Panc1 (cell line): ENCODE results near the gene MBTPS1. TPM values are rescaled to one million over a fixed set of nuclear protein-coding genes. Genes with fewer than 3 reads are reported as not detected.
A peak's percentile ranks its signal among the peaks of the same experiment; 100 is the strongest.

Source experiments
- ATAC-seq: fragments of 200-7000 bp; cut with Tn5 transposase; 2 replicates; pipeline ENCODE4 v1.9.1; 2020; ENCODE audit warnings: mild to moderate bottlenecking, moderate library complexity
- BruUV-seq: library from RNA; stranded (reverse); fragments of 400-500 nt; replicated peaks from 2 replicates; lab custom pipeline; 2021; lab: Mats Ljungman, UMichigan
- CTCF ChIA-PET: fragments of 300-600 bp; sonication (Branson Sonifier 250); formaldehyde crosslinking; loops from one replicate; lab custom pipeline; 2022; ENCODE audit warnings: antibody characterized with exemption; lab: Charles Lee
- POLR2A ChIA-PET: fragments of 300-600 bp; sonication (Branson Sonifier 250); formaldehyde crosslinking; loops from one replicate; lab custom pipeline; 2022; ENCODE audit warnings: antibody characterized with exemption; lab: Charles Lee
- DNase-seq: peaks from one replicate; pipeline ENCODE4 v3.0.0-alpha.2; 2010; ENCODE audit warnings: low read depth, low spot score
- H3K27ac ChIP-seq: 2 replicates; pipeline ENCODE4 v1.5.1; 2011; ENCODE audit warnings: mild to moderate bottlenecking, low read length, inconsistent platforms
- H3K27me3 ChIP-seq: fragments of 200-500 bp; sonication (Bioruptor generic); 2 replicates; pipeline ENCODE4 v1.6.0; 2014; ENCODE audit warnings: low read length, inconsistent platforms; ENCODE audit not compliant: control insufficient read depth, insufficient read depth
- H3K36me3 ChIP-seq: fragments of 200-500 bp; sonication (Bioruptor generic); 2 replicates; pipeline ENCODE4 v1.5.1; 2014; ENCODE audit warnings: inconsistent platforms, mild to moderate bottlenecking, low read length, moderate library complexity; ENCODE audit not compliant: control insufficient read depth, insufficient read depth
- H3K4me1 ChIP-seq: 2 replicates; pipeline ENCODE4 v1.5.1; 2011; ENCODE audit warnings: inconsistent platforms, mild to moderate bottlenecking, low read length, moderate library complexity; ENCODE audit not compliant: control insufficient read depth, insufficient read depth
- H3K4me3 ChIP-seq, 2 experiments: 2 replicates each; pipeline ENCODE4 v1.5.1; 2011 to 2012; ENCODE audit warnings: low read depth in 2 of 2, low read length in 2 of 2, mild to moderate bottlenecking in 2 of 2, inconsistent platforms in 1 of 2, moderate library complexity in 1 of 2
- H3K9me3 ChIP-seq: fragments of 200-500 bp; sonication (Bioruptor generic); 2 replicates; pipeline ENCODE4 v1.5.1; 2014; ENCODE audit warnings: low read depth, mild to moderate bottlenecking, inconsistent platforms, low read length, moderate library complexity; ENCODE audit not compliant: control insufficient read depth, insufficient read depth
- POLR2AphosphoS5 ChIP-seq: IDR thresholded peaks from 2 replicates; pipeline ENCODE4 v1.6.1; 2012; ENCODE audit warnings: mild to moderate bottlenecking, low read depth, low read length, moderate library complexity
- SIN3A ChIP-seq: IDR thresholded peaks from 2 replicates; pipeline ENCODE4 v1.6.1; 2012; ENCODE audit warnings: low read depth, mild to moderate bottlenecking, low read length, moderate library complexity, borderline replicate concordance; ENCODE audit not compliant: insufficient read depth
- TCF7L2 ChIP-seq: IDR thresholded peaks from 2 replicates; pipeline ENCODE4 v1.6.1; 2011; ENCODE audit warnings: mild to moderate bottlenecking, low read depth, low read length, inconsistent platforms
- in situ Hi-C: cut with HindIII; loops from 2 replicates; pipeline ENCODE4 v1.10.0; 2016; ENCODE audit warnings: low sequenced_read_pairs, low pct_unique_long_range_greater_than_20kb
- intact Hi-C: fragments of 100-400 bp; cut with micrococcal nuclease; formaldehyde crosslinking; loops from one replicate; pipeline ENCODE4 v1.10.0; 2022; ENCODE audit not compliant: unreplicated experiment
- total RNA-seq: library from RNA; stranded (reverse); gene quantifications from one replicate; pipeline ENCODE4 v1.2.1, GENCODE V29; 2021; ENCODE audit not compliant: unreplicated experiment
- TF ChIP-seq, protein P1 (sequence below), 2 experiments: IDR thresholded peaks; 2 replicates each; pipeline ENCODE4 v1.6.1; 2011 to 2012; ENCODE audit warnings: low read depth in 2 of 2, control low read depth in 1 of 2, low read length in 1 of 2, mild to moderate bottlenecking in 1 of 2, moderate library complexity in 1 of 2; ENCODE audit not compliant: insufficient read depth in 1 of 2
- TF ChIP-seq, protein P2 (sequence below): fragments of 450-650 bp; IDR thresholded peaks from 2 replicates; pipeline ENCODE4 v1.5.1; 2017; ENCODE audit warnings: mild to moderate bottlenecking

MBTPS1 gene
- total RNA-seq, 1 experiment from 2014 or later = 66.8 TPM

DNA sequence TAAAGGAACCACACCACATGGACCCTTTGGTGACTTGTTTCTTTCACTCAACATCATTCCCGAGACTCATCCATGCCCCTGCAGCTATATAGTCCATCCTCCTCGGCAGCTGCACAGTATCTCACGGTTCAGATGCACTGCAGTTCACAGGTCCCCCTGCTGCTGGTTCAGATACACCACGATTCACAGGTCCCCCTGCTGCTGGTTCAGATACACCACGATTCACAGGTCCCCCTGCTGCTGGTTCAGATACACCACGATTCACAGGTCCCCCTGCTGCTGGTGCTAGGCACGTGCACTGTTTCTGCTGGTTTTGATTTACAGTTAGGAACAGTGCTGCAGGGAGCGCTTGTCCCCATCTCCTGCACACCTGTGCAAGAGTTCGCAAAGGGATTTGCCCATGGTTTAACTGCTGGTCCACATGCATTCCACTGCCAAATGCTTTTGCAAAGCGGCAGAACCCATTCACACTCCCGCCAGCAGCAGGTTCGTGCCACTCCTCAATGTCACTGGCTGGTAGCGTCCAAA lies 24.5 kb upstream of the MBTPS1 start:
- CTCF ChIA-PET = no interaction called here
- no TSS peak for BruUV-seq
- no peak for TF ChIP-seq TCF7L2
- TF ChIP-seq, protein P1, sequence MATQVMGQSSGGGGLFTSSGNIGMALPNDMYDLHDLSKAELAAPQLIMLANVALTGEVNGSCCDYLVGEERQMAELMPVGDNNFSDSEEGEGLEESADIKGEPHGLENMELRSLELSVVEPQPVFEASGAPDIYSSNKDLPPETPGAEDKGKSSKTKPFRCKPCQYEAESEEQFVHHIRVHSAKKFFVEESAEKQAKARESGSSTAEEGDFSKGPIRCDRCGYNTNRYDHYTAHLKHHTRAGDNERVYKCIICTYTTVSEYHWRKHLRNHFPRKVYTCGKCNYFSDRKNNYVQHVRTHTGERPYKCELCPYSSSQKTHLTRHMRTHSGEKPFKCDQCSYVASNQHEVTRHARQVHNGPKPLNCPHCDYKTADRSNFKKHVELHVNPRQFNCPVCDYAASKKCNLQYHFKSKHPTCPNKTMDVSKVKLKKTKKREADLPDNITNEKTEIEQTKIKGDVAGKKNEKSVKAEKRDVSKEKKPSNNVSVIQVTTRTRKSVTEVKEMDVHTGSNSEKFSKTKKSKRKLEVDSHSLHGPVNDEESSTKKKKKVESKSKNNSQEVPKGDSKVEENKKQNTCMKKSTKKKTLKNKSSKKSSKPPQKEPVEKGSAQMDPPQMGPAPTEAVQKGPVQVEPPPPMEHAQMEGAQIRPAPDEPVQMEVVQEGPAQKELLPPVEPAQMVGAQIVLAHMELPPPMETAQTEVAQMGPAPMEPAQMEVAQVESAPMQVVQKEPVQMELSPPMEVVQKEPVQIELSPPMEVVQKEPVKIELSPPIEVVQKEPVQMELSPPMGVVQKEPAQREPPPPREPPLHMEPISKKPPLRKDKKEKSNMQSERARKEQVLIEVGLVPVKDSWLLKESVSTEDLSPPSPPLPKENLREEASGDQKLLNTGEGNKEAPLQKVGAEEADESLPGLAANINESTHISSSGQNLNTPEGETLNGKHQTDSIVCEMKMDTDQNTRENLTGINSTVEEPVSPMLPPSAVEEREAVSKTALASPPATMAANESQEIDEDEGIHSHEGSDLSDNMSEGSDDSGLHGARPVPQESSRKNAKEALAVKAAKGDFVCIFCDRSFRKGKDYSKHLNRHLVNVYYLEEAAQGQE (IDR thresholded peaks at IDR 0.05; ENCODE audit: insufficient read depth in 1 of 2, low read depth in 2 of 2, low read length in 1 of 2) = no peak
- no peak for TF ChIP-seq POLR2AphosphoS5
- TF ChIP-seq, protein P2, sequence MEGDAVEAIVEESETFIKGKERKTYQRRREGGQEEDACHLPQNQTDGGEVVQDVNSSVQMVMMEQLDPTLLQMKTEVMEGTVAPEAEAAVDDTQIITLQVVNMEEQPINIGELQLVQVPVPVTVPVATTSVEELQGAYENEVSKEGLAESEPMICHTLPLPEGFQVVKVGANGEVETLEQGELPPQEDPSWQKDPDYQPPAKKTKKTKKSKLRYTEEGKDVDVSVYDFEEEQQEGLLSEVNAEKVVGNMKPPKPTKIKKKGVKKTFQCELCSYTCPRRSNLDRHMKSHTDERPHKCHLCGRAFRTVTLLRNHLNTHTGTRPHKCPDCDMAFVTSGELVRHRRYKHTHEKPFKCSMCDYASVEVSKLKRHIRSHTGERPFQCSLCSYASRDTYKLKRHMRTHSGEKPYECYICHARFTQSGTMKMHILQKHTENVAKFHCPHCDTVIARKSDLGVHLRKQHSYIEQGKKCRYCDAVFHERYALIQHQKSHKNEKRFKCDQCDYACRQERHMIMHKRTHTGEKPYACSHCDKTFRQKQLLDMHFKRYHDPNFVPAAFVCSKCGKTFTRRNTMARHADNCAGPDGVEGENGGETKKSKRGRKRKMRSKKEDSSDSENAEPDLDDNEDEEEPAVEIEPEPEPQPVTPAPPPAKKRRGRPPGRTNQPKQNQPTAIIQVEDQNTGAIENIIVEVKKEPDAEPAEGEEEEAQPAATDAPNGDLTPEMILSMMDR = peak; percentile 14
- Histone ChIP-seq H3K4me1 (no peaks in the 10 kb centered on the region; the same call in 1 of the 2 replicates), H3K9me3 (no peaks in the 10 kb centered on the region), H3K27me3 (no peaks in the 10 kb centered on the region), H3K36me3 (peaks cover 5% of the 10 kb centered on the region; the same call in 1 of the 2 replicates), H3K27ac (no peak overlapping the region), H3K4me3 (no peak overlapping the region)
- in situ Hi-C loops (no loop called here), intact Hi-C loops (no loop called here)
- POLR2A ChIA-PET = no interaction called here
- no peak for DNase-seq
- no peak for ATAC-seq

DNA sequence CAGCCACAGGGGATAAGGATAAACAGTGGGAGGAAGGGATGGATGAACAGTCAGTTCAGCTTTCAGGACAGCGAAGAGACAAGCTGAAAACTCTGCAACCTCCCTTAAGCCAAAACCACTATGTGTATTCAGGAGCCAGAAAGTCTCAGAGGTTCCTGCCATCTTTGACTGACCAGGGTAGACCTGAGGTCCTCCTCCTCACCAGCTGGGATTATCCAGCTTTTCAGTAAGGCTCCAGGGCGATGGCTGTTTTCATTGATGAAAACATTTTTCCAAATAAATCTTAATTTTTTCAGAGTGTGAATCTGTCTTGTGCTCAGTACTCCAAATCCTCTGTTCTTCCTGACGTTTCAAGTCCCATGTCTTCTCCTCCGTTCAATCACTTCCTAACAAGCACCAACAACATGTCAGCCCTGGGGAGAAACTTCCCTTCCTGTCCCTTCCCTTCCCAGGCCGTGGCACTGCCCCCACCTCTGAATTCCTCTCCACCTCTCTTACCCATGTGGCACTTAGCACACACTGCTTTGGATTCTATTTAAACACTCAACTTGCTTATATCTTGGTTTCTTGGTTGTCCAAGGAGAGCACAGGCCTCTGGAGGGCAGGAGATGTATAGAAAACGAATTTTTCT lies 23.0 kb upstream of the MBTPS1 start:
- H3K9me3 ChIP-seq = no peaks in the 10 kb centered on the region
- no peaks in the 10 kb centered on the region; the same call in 1 of the 2 replicates for H3K4me1 ChIP-seq
- TF ChIP-seq SIN3A = no peak
- no peak for TF ChIP-seq TCF7L2
- TF ChIP-seq POLR2AphosphoS5 = no peak
- intact Hi-C loops (no loop called here), in situ Hi-C loops (no loop called here)
- H3K4me3 ChIP-seq = no peak overlapping the region
- H3K36me3 ChIP-seq = peaks cover 5% of the 10 kb centered on the region; the same call in 1 of the 2 replicates
- DNase-seq (no peak), ATAC-seq (no peak)
- POLR2A ChIA-PET = no interaction called here
- H3K27ac ChIP-seq = no peak overlapping the region
- no peaks in the 10 kb centered on the region for H3K27me3 ChIP-seq
- CTCF ChIA-PET = no interaction called here
- no TSS peak for BruUV-seq
